Right lobe of liver (tissue), 4 donors: ENCODE results near the gene PRSS35.

Source experiments
- CTCF ChIP-seq, 4 donors: fragments of 200-600 bp in 3 of 4; fragments of 450-650 bp in 1 of 4; IDR thresholded peaks; one replicate each; pipeline versions ENCODE4 v1.5.1 to v1.8.0; 2016 to 2022; ENCODE audit warnings: antibody characterized with exemption in 4 of 4, mild to moderate bottlenecking in 2 of 4
- POLR2A ChIP-seq: fragments of 450-650 bp; IDR thresholded peaks from one replicate; pipeline ENCODE4 v1.6.1; 2017; ENCODE audit warnings: antibody characterized with exemption, mild to moderate bottlenecking
- donor health status: DM: no; HTN: no; CAD: no.
- donor health status: DM: no; HTN: no; CAD: no.
- donor health status: DM: no; HTN: yes; CAD: no.

- TF ChIP-seq CTCF (IDR thresholded peaks at IDR 0.05) (no peak), POLR2A (no peak)
Observed at GRCh38 chr6:83558975-83559374, 46.6 kb downstream of the PRSS35 start.
